Hepatocyte (in vitro differentiated cells): ENCODE results near the gene ASTN2. TPM values are rescaled to one million over a fixed set of nuclear protein-coding genes. Genes with fewer than 3 reads are reported as not detected.

Experiments
- DNase-seq: peaks from one replicate; pipeline ENCODE4 v3.0.0-alpha.2; 2016; ENCODE audit warnings: low spot score
- H2AFZ ChIP-seq: fragments of 200-600 bp; sonication (generic); 2 replicates; pipeline ENCODE4 v1.6.0; 2016; ENCODE audit warnings: antibody characterized with exemption, mild to moderate bottlenecking
- H3K27ac ChIP-seq: fragments of 200-600 bp; sonication (generic); 2 replicates; pipeline ENCODE4 v1.5.1; 2016; ENCODE audit warnings: mild to moderate bottlenecking
- H3K27me3 ChIP-seq: fragments of 200-600 bp; sonication (generic); 2 replicates; pipeline ENCODE4 v1.6.1; 2016
- H3K36me3 ChIP-seq: fragments of 200-600 bp; sonication (generic); replicated peaks from 2 replicates; pipeline ENCODE4 v1.5.1; 2016; ENCODE audit warnings: low read depth; ENCODE audit not compliant: insufficient read depth
- H3K4me1 ChIP-seq: fragments of 200-600 bp; sonication (generic); 2 replicates; pipeline ENCODE4 v1.5.1; 2016; ENCODE audit warnings: mild to moderate bottlenecking, moderate library complexity; ENCODE audit not compliant: insufficient read depth
- H3K4me2 ChIP-seq: fragments of 200-600 bp; sonication (generic); 2 replicates; pipeline ENCODE4 v1.6.0; 2016
- H3K4me3 ChIP-seq: fragments of 200-600 bp; sonication (generic); 2 replicates; pipeline ENCODE4 v1.5.1; 2016; ENCODE audit warnings: mild to moderate bottlenecking
- H3K79me2 ChIP-seq: fragments of 200-600 bp; sonication (generic); 2 replicates; pipeline ENCODE4 v1.6.0; 2017; ENCODE audit warnings: mild to moderate bottlenecking
- H3K9me2 ChIP-seq: fragments of 200-600 bp; sonication (generic); replicated peaks from 2 replicates; pipeline ENCODE4 v1.6.0; 2017; ENCODE audit warnings: mild to moderate bottlenecking; ENCODE audit not compliant: insufficient read depth
- H3K9me3 ChIP-seq: fragments of 200-600 bp; sonication (generic); 2 replicates; pipeline ENCODE4 v1.5.1; 2016; ENCODE audit warnings: low read depth, mild to moderate bottlenecking
- H4K20me1 ChIP-seq: fragments of 200-600 bp; sonication (generic); 2 replicates; pipeline ENCODE4 v1.6.0; 2016; ENCODE audit warnings: mild to moderate bottlenecking; ENCODE audit not compliant: insufficient read depth, poor library complexity, severe bottlenecking
- CTCF ChIP-seq: fragments of 200-600 bp; sonication (generic); IDR thresholded peaks from 2 replicates; pipeline ENCODE4 v1.5.1; 2016; ENCODE audit warnings: antibody characterized with exemption, mild to moderate bottlenecking; ENCODE audit not compliant: poor library complexity
- EZH2 ChIP-seq: fragments of 200-600 bp; sonication (generic); IDR thresholded peaks from 2 replicates; pipeline ENCODE4 v1.6.1; 2016; ENCODE audit warnings: antibody characterized with exemption, mild to moderate bottlenecking, borderline replicate concordance
- EZH2phosphoT487 ChIP-seq: fragments of 200-600 bp; sonication (generic); IDR thresholded peaks from one replicate; pipeline ENCODE4 v1.6.1; 2018; ENCODE audit warnings: antibody characterized with exemption, mild to moderate bottlenecking, low read depth, moderate library complexity; ENCODE audit not compliant: unreplicated experiment, severe bottlenecking
- WGBS: methylation state at CpG from one replicate; pipeline ENCODE4 v1.1.6; 2016; ENCODE audit warnings: low lambda C conversion rate; ENCODE audit errors: missing lambda C conversion rate; 5-methylcytosine and 5-hydroxymethylcytosine counted together
- polyA plus RNA-seq: library from polyadenylated mRNA; unstranded; fragments of >200 nt; fragmentation: Nextera tagmentation; extraction: Ambion mirVana; gene quantifications from 2 replicates; pipeline ENCODE4 v1.2.1, GENCODE V29; 2016
- total RNA-seq: library from RNA; depleted of rRNA; stranded (reverse); fragments of >200 nt; gene quantifications from 2 replicates; pipeline ENCODE4 v1.2.3, GENCODE V29; 2014

Gene ASTN2
- total and polyA plus RNA-seq, 2 experiments from 2014 or later = 6.4 to 8.4 TPM

DNA sequence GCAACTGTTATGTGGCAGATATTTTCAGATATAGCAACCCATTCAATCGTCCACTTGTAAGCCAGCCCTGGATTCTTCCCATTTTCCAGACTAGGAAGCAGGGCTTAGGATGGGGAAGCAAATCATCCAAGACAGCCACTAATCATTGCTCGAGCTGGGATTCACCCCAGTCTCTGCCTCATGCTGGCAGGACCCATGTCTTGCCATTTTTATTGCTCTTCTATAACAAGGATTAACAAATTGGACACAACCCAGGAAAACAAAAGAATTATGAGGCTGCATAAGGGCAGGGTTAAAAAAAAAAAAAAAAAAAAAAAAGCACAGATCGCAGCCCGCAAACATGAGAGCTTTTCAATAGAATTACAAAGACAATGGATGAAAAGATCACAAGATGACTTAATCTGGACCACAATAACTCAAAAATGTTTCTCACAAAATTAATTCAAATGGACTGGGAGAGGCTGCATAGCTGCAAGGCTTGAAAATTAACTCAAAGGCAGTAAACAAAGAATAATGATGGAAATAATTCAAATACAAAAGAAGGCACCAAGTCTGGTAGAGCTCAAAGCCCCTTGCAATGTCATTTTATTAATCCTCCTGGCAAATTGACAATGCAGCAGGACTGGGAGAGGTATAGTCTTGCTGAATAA is 40.7 kb downstream of the ASTN2 start:
- Histone ChIP-seq H3K27ac (no peak overlapping the region), H2AFZ (no peak overlapping the region), H3K9me3 (no peaks in the 10 kb centered on the region), H3K9me2 (no peaks in the 10 kb centered on the region), H3K4me1 (no peaks in the 10 kb centered on the region), H3K79me2 (no peaks in the 10 kb centered on the region), H3K4me3 (no peak overlapping the region), H4K20me1 (no peaks in the 10 kb centered on the region), H3K27me3 (peaks cover 10% of the 10 kb centered on the region), H3K36me3 (no peaks in the 10 kb centered on the region), H3K4me2 (no peak overlapping the region)
- WGBS = 81% methylated on average over 4 of the region's 4 CpGs
- no peak for TF ChIP-seq CTCF
- no peak for TF ChIP-seq EZH2phosphoT487
- TF ChIP-seq EZH2 = no peak
- DNase-seq = no peak

DNA sequence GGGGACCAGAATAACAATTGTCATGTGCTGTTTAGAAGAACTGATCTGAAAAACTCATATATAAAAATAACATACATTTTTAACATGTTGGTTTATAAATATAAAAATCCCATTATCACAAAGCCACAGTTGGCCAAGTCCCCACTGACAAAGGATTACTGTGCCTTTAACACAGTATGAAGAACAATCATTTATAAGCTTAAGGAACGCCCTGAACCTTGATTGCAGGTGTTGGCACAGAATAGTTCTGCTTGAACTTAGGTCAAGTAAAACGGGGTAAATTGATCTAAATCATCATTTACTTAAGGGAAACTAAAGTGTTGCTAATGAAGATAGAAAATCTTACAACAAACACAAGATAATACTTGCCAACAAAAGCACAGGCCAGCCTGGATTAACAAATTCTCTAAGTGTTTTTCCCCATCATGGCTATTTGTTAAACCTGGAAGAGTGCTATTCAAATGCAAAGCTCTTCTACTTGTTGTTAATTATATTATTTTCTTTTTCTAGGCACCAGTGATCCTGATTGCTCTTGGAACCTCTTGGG is 46.1 kb downstream of the ASTN2 start:
- no peaks in the 10 kb centered on the region for H3K9me2 ChIP-seq
- no peaks in the 10 kb centered on the region for H3K79me2 ChIP-seq
- no peak overlapping the region for H3K4me3 ChIP-seq
- H3K4me1 ChIP-seq = no peaks in the 10 kb centered on the region
- no peak overlapping the region for H3K4me2 ChIP-seq
- WGBS = 25% methylated on average over 2 of the region's 2 CpGs
- H3K9me3 ChIP-seq = no peaks in the 10 kb centered on the region
- no peaks in the 10 kb centered on the region for H3K36me3 ChIP-seq
- DNase-seq = no peak
- TF ChIP-seq CTCF = no peak
- no peak for TF ChIP-seq EZH2phosphoT487
- no peak for TF ChIP-seq EZH2
- H4K20me1 ChIP-seq = no peaks in the 10 kb centered on the region
- H3K27ac ChIP-seq = no peak overlapping the region
- H3K27me3 ChIP-seq = peaks cover 18% of the 10 kb centered on the region
- H2AFZ ChIP-seq = no peak overlapping the region

- Histone ChIP-seq H3K36me3 (no peaks in the 10 kb centered on the region), H3K4me1 (no peaks in the 10 kb centered on the region), H3K4me3 (no peak overlapping the region), H3K79me2 (no peaks in the 10 kb centered on the region), H4K20me1 (no peaks in the 10 kb centered on the region), H3K9me2 (no peaks in the 10 kb centered on the region), H3K27ac (no peak overlapping the region), H3K4me2 (no peak overlapping the region), H3K27me3 (peaks cover 13% of the 10 kb centered on the region), H3K9me3 (no peaks in the 10 kb centered on the region), H2AFZ (no peak overlapping the region)
- WGBS = 95% methylated on average over 3 of the region's 3 CpGs
- TF ChIP-seq EZH2 = no peak
- no peak for TF ChIP-seq EZH2phosphoT487
- no peak for TF ChIP-seq CTCF
- no peak for DNase-seq
Measured at GRCh38 chr9:117365438-117365837, 49.4 kb downstream of the ASTN2 start.
